HepG2 (cell line): ENCODE results near the gene PKIG. TPM values are rescaled to one million over a fixed set of nuclear protein-coding genes. Genes with fewer than 3 reads are reported as not detected.

Source experiments
- ATAC-seq: fragments of 200-7000 bp; cut with Tn5 transposase; 3 replicates; pipeline ENCODE4 v1.9.1; 2020; ENCODE audit warnings: mild to moderate bottlenecking, moderate library complexity
- BruUV-seq: library from RNA; stranded (reverse); fragments of 400-500 nt; replicated peaks from 2 replicates; lab custom pipeline; 2021; lab: Mats Ljungman, UMichigan
- CTCF ChIA-PET: fragments of 300-600 bp; formaldehyde crosslinking; extraction: SDS; loops from one replicate; lab custom pipeline; 2021; ENCODE audit warnings: low total read pairs, inconsistent platforms, low intra/inter-chr PET ratio; lab: Yijun Ruan, JAX
- POLR2A ChIA-PET: fragments of 350-600 bp; sonication (Branson Sonifier 250); formaldehyde crosslinking; loops from one replicate; lab custom pipeline; 2020; ENCODE audit warnings: antibody characterized with exemption, inconsistent platforms; lab: Yijun Ruan, JAX
- DNase-seq: peaks from one replicate; pipeline ENCODE4 v3.0.0-alpha.2; 2015; ENCODE audit warnings: low spot score
- FAIRE-seq: peaks from 3 replicates; lab custom pipeline; 2011; peaks lifted over from hg19 to GRCh38; lab: Jason Lieb, UNC
- H2AFZ ChIP-seq: one replicate; pipeline ENCODE4 v1.6.1; 2011; ENCODE audit warnings: low read length, inconsistent platforms
- H3K27ac ChIP-seq: fragments of 300-600 bp; 3 replicates; pipeline ENCODE4 v1.8.0; 2011; ENCODE audit warnings: mixed run types, mild to moderate bottlenecking, mixed read lengths, low read length, inconsistent platforms; ENCODE audit not compliant: insufficient read depth; ENCODE audit errors: extremely low read length
- H3K27me3 ChIP-seq, 2 experiments: fragments of 200-600 bp in 1 of 2; 2 replicates in 1 of 2; 3 replicates in 1 of 2; pipeline versions ENCODE4 v1.6.0 to v1.8.0; 2011; ENCODE audit warnings: low read length in 2 of 2, mild to moderate bottlenecking in 2 of 2, moderate library complexity in 2 of 2, inconsistent platforms in 1 of 2; ENCODE audit not compliant: insufficient read depth in 2 of 2, control insufficient read depth in 1 of 2
- H3K36me3 ChIP-seq, 2 experiments: fragments of 200-600 bp in 1 of 2; replicated peaks in 1 of 2; 2 replicates in 1 of 2; 3 replicates in 1 of 2; pipeline versions ENCODE4 v1.5.1 to v1.8.0; 2011; ENCODE audit warnings: low read length in 2 of 2, inconsistent platforms in 1 of 2; ENCODE audit not compliant: insufficient read depth in 2 of 2, control insufficient read depth in 1 of 2
- H3K4me1 ChIP-seq: 2 replicates; pipeline ENCODE4 v1.5.1; 2012; ENCODE audit warnings: low read length, inconsistent platforms; ENCODE audit not compliant: insufficient read depth
- H3K4me2 ChIP-seq: 2 replicates; pipeline ENCODE4 v1.6.0; 2011; ENCODE audit warnings: low read depth, low read length, inconsistent platforms
- H3K4me3 ChIP-seq, 3 experiments: fragments of 200-600 bp in 1 of 3; sonication (generic), shearing (Covaris generic) in 1 of 3; replicated peaks in 1 of 3; 2 replicates each; pipeline ENCODE4 v1.5.1; 2011 to 2016; ENCODE audit warnings: low read length in 3 of 3, inconsistent platforms in 2 of 3, low read depth in 2 of 3, mild to moderate bottlenecking in 2 of 3, control low read depth in 1 of 3, mixed read lengths in 1 of 3; ENCODE audit not compliant: insufficient read depth in 1 of 3
- H3K79me2 ChIP-seq: one replicate; pipeline ENCODE4 v1.6.1; 2011; ENCODE audit warnings: low read length, inconsistent platforms; ENCODE audit not compliant: insufficient read depth
- H3K9ac ChIP-seq: 2 replicates; pipeline ENCODE4 v1.6.0; 2011; ENCODE audit warnings: mild to moderate bottlenecking, low read depth, low read length, inconsistent platforms; ENCODE audit not compliant: insufficient read depth
- H3K9me3 ChIP-seq: 2 replicates; pipeline ENCODE4 v1.5.1; 2012; ENCODE audit warnings: mild to moderate bottlenecking, low read length
- H4K20me1 ChIP-seq: 2 replicates; pipeline ENCODE4 v1.6.0; 2011; ENCODE audit warnings: inconsistent platforms, mild to moderate bottlenecking, low read length, moderate library complexity; ENCODE audit not compliant: insufficient read depth
- CENPT ChIP-seq: sonication (generic); formaldehyde crosslinking; IDR thresholded peaks from 2 replicates; pipeline ENCODE4 v1.8.0; 2022; ENCODE audit warnings: low read depth, mild to moderate bottlenecking, moderate library complexity, missing genetic modification reagents
- CREB1 ChIP-seq, 2 experiments: fragments of 450-650 bp in 1 of 2; IDR thresholded peaks; 2 replicates each; pipeline ENCODE4 v1.6.1; 2016 to 2017; ENCODE audit warnings: control low read depth in 1 of 2, mild to moderate bottlenecking in 1 of 2, missing compliant biosample characterization in 1 of 2, missing genetic modification characterization in 1 of 2
- DDIT3 ChIP-seq: sonication (generic); formaldehyde crosslinking; IDR thresholded peaks from 2 replicates; pipeline ENCODE4 v1.4.0; 2020; ENCODE audit warnings: mild to moderate bottlenecking, missing genetic modification reagents
- EED ChIP-seq: sonication (generic); formaldehyde crosslinking; IDR thresholded peaks from 2 replicates; pipeline ENCODE4 v1.5.0; 2020; ENCODE audit warnings: mild to moderate bottlenecking, missing genetic modification reagents
- ELF3 ChIP-seq: IDR thresholded peaks from 2 replicates; pipeline ENCODE4 v1.6.1; 2016; ENCODE audit warnings: missing genetic modification reagents, missing compliant biosample characterization
- ETV5 ChIP-seq: IDR thresholded peaks from 2 replicates; pipeline ENCODE4 v1.6.1; 2018; ENCODE audit warnings: missing biosample characterization, missing genetic modification reagents, inconsistent platforms, borderline replicate concordance
- ETV6 ChIP-seq: sonication (generic); formaldehyde crosslinking; conservative IDR thresholded peaks from 2 replicates; pipeline ENCODE4 v1.4.0; 2020; ENCODE audit warnings: missing genetic modification reagents
- FOSL2 ChIP-seq: sonication (generic); formaldehyde crosslinking; IDR thresholded peaks from 2 replicates; pipeline ENCODE4 v1.4.0; 2020; ENCODE audit warnings: missing genetic modification reagents
- FOXM1 ChIP-seq: sonication (generic); formaldehyde crosslinking; IDR thresholded peaks from 2 replicates; pipeline ENCODE4 v1.5.0; 2020; ENCODE audit warnings: missing genetic modification reagents
- KAT8 ChIP-seq: IDR thresholded peaks from 2 replicates; pipeline ENCODE4 v1.6.1; 2016; ENCODE audit warnings: missing genetic modification reagents, missing compliant biosample characterization
- REST ChIP-seq, 2 experiments: IDR thresholded peaks; 2 replicates each; pipeline ENCODE4 v1.6.1; 2011 to 2012; ENCODE audit warnings: low read length in 2 of 2, borderline replicate concordance in 1 of 2, low read depth in 1 of 2, mild to moderate bottlenecking in 1 of 2, moderate library complexity in 1 of 2
- U2AF1 ChIP-seq: fragments of 200-400 bp; formaldehyde crosslinking; optimal IDR thresholded peaks from 2 replicates; pipeline ENCODE3; 2017; ENCODE audit warnings: mild to moderate bottlenecking, low read depth, low read length
- WGBS: methylation state at CpG from one replicate; pipeline ENCODE4 v1.1.6; 2017; ENCODE audit warnings: low lambda C conversion rate; 5-methylcytosine and 5-hydroxymethylcytosine counted together
- in situ Hi-C: cut with HindIII; loops from 2 replicates; pipeline ENCODE4 v1.10.0; 2017; ENCODE audit warnings: low pct_unique_long_range_greater_than_20kb; ENCODE audit not compliant: extremely low pct_ligation_motif_present
- intact Hi-C: fragments of 100-400 bp; cut with micrococcal nuclease; formaldehyde crosslinking; loops from one replicate; pipeline ENCODE4 v1.10.0; 2022; ENCODE audit not compliant: unreplicated experiment
- polyA plus RNA-seq, 8 experiments: library from polyadenylated mRNA; depleted of rRNA in 3 of 8; stranded (reverse) in 7 of 8; unstranded in 1 of 8; fragments of >200 nt; fragmentation: Illumina TruSeq in 4 of 8; extraction: Trizol in 4 of 8; gene quantifications; 2 replicates each; pipeline versions ENCODE4 v1.2.1 to v1.2.3, GENCODE V29; 2011 to 2016; ENCODE audit warnings: low read depth in 4 of 8, missing spikeins in 1 of 8, mixed read lengths in 1 of 8; ENCODE audit not compliant: insufficient read depth in 1 of 8
- total RNA-seq, 5 experiments: library from RNA; depleted of rRNA; stranded (reverse); fragments of >200 nt; fragmentation: Illumina TruSeq; extraction: Trizol; gene quantifications; 2 replicates each; pipeline ENCODE4 v1.2.3, GENCODE V29; 2016; ENCODE audit warnings: low read depth in 1 of 5
- TF ChIP-seq, protein P1 (sequence below): sonication (generic); formaldehyde crosslinking; IDR thresholded peaks from 2 replicates; pipeline ENCODE4 v1.9.0; 2021; ENCODE audit warnings: missing genetic modification reagents, borderline replicate concordance

Gene PKIG
- total and polyA plus RNA-seq, 2 of the 13 experiments (the other 11 are each of a cell fraction or from before 2014, with no cell fraction given): 30.8 to 44.5 TPM

- H2AFZ ChIP-seq: no peak overlapping the region
- no peak overlapping the region for H3K4me2 ChIP-seq
- H3K79me2 ChIP-seq: no peaks in the 10 kb centered on the region
- BruUV-seq: no TSS peak
- no peaks in the 10 kb centered on the region; a peak in 1 of 5 replicates for H3K27me3 ChIP-seq
- intact Hi-C loops: loop anchor here (5.0 kb wide), 1 partner anchor 92 kb away; the partner anchor contains the start of gene SERINC3
- H3K4me3 ChIP-seq: no peak overlapping the region
- TF ChIP-seq KAT8 (no peak), DDIT3 (CRISPR knock-in tag) (no peak), CENPT (no peak), EED (no peak), FOXM1 (no peak), ELF3 (CRISPR knock-in tag) (no peak), REST (IDR thresholded peaks at IDR 0.05; ENCODE audit: borderline replicate concordance in 1 of 2, low read depth in 1 of 2, low read length in 2 of 2) (no peak), CREB1 (IDR thresholded peaks at IDR 0.05) (no peak), CREB1 (CRISPR knock-in tag; IDR thresholded peaks at IDR 0.05) (no peak), U2AF1 (no peak), ETV5 (no peak), ETV6 (no peak), FOSL2 (CRISPR knock-in tag) (no peak)
- TF ChIP-seq, protein P1, sequence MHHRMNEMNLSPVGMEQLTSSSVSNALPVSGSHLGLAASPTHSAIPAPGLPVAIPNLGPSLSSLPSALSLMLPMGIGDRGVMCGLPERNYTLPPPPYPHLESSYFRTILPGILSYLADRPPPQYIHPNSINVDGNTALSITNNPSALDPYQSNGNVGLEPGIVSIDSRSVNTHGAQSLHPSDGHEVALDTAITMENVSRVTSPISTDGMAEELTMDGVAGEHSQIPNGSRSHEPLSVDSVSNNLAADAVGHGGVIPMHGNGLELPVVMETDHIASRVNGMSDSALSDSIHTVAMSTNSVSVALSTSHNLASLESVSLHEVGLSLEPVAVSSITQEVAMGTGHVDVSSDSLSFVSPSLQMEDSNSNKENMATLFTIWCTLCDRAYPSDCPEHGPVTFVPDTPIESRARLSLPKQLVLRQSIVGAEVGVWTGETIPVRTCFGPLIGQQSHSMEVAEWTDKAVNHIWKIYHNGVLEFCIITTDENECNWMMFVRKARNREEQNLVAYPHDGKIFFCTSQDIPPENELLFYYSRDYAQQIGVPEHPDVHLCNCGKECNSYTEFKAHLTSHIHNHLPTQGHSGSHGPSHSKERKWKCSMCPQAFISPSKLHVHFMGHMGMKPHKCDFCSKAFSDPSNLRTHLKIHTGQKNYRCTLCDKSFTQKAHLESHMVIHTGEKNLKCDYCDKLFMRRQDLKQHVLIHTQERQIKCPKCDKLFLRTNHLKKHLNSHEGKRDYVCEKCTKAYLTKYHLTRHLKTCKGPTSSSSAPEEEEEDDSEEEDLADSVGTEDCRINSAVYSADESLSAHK (CRISPR knock-in tag): no peak
- H3K27ac ChIP-seq: no peak overlapping the region
- no peaks in the 10 kb centered on the region for H4K20me1 ChIP-seq
- ATAC-seq: no peak
- WGBS: 92% methylated on average over 14 of the region's 14 CpGs
- ChIA-PET CTCF (no interaction called here), POLR2A (no interaction called here)
- peaks cover 5% of the 10 kb centered on the region for H3K4me1 ChIP-seq
- peaks cover 10 to 22% of the 10 kb centered on the region in 2 experiments for H3K36me3 ChIP-seq
- H3K9me3 ChIP-seq: no peaks in the 10 kb centered on the region
- no peak for DNase-seq
- no peak overlapping the region for H3K9ac ChIP-seq
- FAIRE-seq: no peak
- in situ Hi-C loops: loop anchor here (5.0 kb wide), 1 partner anchor 397 kb away; no protein-coding TSS in a partner anchor
These were observed 32.1 kb downstream of the PKIG start for GRCh38 chr20:44614525-44614924.
